HG03439 (cell line): Measurements from ENCODE around the gene RAB11B.
"Not testable (repeated sequence)": the region's sequence is repeated elsewhere in the genome, so short reads cannot be mapped to it uniquely, and the experiment has no call there.

Experiments
- ATAC-seq: cut with Tn5 transposase; IDR thresholded peaks from one replicate; pipeline ENCODE4 v1.9.1; 2021; ENCODE audit warnings: mild to moderate bottlenecking, moderate library complexity; ENCODE audit not compliant: unreplicated experiment

RAB11B gene

DNA sequence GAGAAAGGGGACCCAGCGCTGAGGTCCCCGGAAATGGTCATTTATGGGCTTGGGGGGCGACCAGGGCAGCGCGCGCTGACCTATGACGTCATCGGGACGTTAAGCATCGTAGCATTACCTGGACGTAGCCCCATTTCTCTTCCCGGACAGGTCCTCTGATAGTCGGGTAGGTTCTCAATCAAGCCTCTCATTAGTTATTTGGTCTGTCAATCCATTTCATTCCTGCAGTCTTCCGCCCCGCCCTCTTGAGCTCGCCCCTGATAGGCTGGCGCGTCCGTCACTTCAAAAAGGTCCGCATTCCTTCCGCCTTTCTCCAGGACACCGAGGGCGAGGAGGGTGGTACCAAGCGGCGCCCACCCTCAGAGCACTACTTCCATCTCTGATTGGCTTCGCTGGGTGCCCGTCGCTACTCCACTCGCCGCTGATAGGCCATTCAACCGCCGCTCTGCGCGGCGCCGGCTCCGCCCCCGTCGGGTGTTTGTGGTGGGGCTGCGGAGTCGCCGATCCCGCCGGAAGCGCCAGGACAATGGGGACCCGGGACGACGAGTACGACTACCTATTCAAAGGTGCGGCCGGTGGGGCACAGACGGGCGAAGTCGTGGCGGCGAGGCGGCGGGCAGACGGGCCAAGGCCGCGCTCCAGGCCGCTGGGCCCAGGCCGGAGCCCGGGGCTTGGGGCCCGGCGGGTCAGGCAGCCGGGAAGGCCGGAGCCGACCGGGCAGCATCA is at the start of gene RAB11B:
Gene RAB11B (plus strand): TSS at position 470 of the 726 bp plus-strand sequence. CDS start 57 bp downstream, at position 527.
- peak; percentile 91 for ATAC-seq

DNA sequence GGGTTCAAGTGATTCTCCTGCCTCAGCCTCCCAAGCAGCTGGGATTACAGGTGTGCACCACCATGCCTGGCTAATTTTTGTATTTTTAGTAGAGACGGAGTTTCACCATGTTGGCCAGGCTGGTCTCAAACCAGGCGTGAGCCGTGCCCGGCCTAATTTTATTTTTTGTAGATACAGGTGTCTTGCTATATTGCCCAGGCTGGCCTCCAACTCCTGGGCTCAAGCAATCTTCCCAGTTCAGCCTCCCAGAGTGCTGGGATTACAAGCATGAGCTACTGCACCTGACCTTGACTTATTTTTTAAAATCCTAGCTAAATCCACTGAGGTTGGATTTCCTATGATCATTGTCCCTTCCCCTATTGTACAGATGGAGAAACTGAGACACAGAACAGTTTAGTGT is 48.7 kb upstream of the RAB11B start:
- not testable (repeated sequence) for ATAC-seq

DNA sequence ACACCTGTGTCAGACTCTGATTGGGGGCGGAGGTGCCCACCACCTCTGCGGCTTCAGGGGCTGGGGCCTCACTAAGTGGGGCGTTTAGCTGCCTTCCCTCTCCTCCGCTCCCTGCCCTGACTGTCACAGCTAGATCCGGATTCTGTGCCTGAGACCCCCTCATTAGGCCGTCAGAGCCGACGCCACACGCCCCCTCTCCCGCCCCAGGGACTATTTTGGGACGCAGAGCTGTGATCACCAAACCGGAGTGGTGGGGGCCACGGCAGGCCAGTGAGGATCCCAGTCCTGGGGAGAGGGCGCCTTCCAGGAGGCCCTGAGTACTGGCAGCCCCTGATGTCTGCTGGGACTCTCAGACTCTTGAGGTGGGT is 47.9 kb upstream of the RAB11B start:
- no peak for ATAC-seq

GRCh38 chr19:8342684-8343482 is 47.3 kb upstream of the RAB11B start, which contains the start of gene KANK3:
Gene KANK3 (minus strand): TSS chr19:8343262. CDS start chr19:8337828, 5,434 bp downstream.
- ATAC-seq, result peak; percentile 90

- no peak for ATAC-seq
Measured at GRCh38 chr19:8343483-8343844, 46.7 kb upstream of the RAB11B start.

DNA sequence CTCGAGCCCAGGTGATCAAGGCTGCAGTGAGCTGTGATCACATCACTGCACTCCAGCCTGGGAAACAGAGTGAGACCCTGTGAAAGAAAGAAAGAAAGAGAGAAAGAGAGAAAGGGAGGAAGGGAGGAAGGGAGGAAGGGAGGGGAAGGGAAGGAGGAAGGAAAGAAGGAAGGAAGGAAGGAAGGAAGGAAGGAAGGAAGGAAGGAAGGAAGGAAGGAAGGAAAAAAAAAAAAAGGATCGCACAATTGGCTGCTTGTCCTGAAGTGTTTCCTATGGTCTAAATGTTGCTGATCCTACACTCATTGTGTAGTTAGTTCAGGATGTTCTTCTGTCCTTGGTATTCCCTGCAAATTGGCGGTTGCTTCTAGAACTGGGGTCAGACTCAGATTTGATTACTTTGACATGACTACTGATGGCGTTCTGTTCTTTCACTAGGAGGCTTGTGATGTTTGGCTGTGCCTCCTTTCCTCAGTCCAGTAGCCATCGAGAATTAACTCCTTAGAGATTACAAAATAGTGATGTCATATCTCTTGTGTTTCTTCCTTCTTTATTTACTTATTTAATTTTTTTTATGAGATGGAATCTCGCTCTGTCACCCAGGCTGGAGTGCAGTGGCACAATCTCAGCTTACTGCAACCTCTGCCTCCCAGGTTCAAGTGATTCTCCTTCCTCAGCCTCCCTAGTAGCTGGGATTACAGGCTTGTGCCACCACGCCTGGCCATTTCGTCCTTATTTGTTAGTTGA is 40.4 kb upstream of the RAB11B start:
- not testable (repeated sequence) for ATAC-seq

DNA sequence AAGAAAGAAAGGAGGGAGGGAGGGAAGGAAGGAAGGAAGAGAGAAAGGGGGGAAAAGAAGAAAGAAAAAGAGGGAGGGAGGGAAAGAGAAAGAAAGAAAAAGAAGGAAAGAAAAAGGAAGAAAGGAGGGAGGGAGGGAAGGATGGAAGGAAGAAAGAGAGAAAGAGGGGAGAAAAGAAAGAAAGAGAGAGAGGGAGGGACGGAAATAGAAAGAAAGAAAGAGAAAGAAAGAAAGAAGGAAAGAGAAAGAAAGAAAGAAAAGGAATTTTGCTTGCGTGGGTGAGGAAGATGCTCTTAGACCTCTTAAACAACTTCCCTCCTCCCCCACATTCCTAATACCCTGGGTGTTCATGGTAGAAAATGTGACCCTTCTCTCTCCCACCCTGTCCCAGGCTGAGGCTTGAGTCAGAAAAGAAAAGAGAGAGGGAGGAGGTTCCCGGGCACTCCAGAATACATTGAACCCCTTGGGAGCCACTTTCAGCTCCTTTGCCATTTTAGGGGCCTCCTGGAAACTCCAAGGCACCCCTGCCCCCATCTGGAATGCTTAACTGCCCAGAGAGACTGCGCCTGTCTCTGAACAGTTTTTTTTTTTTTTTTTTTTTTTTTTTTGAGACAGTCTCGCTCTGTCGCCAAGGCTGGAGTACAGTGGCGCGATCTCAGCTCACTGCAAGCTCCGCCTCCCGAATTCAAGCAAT is 37.9 kb upstream of the RAB11B start:
- ATAC-seq, result no peak

DNA sequence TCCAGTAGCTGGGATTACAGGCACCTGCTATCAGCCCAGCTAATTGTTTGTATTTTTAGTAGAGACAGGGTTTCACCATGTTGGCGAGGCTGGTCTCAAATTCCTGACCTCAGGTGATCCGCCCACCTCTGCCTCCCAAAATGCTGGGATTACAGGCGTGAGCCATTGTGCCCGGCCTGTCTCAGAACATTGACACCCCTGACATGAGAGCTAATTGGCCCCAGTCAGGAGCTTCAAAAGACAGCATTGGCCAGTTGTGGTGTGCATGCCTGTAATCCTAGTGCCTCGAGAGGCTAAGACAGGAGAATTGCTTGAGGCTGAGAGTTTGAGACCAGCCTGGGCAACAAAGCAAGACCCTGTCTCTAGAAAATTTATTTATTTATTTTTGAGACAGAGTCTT is 37.3 kb upstream of the RAB11B start:
- ATAC-seq, result not testable (repeated sequence)

GRCh38 chr19:8355631-8356402 is 34.3 kb upstream of the RAB11B start:
- ATAC-seq, result no peak

DNA sequence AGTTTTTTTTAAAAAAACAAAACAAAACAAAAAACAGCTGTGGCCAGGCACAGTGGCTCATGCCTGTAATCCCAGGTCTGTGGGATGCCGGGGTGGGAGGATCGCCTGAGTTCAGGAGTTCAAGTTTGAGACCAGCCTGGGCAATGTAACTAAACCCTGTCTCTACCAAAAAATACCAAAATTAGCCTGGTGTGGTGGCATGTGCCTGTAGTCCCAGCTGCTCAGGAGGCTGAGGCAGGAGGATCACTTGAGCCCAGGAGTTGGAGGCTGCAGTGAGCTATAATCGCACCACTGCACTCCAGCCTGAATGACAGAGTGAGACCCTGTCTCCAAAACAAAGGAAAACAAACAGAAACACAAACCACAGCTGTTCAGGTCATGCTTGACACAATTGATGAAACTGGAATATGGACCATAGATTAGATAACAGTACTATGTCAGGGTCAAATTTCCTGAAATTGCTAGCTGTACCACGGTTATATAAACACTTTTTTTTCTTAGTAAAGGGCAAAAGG is 33.1 kb upstream of the RAB11B start:
- ATAC-seq, result no peak

DNA sequence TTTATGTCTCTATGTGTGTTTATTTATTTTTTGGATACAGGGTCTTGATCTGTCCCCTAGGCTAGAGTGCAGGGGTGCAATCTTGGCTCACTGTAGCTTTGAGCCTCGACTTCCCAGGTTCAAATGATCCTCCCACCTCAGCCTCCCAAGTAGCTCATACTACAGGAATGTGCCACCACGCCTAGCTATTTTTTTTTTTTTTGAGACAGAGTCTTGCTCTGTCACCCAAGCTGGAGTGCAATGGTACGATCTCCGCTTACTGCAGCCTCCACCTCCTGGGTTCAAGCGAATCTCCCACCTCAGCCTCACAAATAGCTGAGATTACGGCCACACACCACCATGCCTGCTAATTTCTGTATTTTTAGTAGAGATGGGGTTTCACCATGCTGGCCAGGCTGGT is 31.2 kb upstream of the RAB11B start:
- ATAC-seq, result no peak

- ATAC-seq, result no peak
Measured at GRCh38 chr19:8360196-8360595, 30.0 kb upstream of the RAB11B start.

GRCh38 chr19:8361921-8362793 is 28.0 kb upstream of the RAB11B start:
- ATAC-seq, result no peak

- ATAC-seq, result no peak
Measured at GRCh38 chr19:8363803-8364771, 26.1 kb upstream of the RAB11B start, which contains the start of gene ANGPTL4. Gene ANGPTL4 (plus strand): TSS chr19:8364155. CDS start chr19:8364322, 167 bp downstream.

DNA sequence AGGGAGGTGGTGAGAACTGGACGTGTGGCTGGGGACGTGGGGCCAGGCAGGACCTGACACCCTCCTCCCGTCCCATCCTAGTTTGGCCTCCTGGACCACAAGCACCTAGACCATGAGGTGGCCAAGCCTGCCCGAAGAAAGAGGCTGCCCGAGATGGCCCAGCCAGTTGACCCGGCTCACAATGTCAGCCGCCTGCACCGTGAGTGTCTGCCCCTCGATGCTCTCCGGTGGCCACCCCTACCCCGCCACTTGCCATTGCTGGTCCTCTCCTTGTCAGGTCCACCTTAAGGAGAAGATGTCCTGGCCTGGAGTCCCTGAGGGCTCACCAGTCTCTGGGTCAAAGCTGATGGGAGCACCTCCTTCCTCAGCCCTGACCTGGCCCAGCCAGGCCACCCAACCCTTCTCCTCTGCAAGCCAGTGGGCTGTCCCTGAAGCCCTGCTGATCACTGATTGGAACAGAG is 24.0 kb upstream of the RAB11B start:
- ATAC-seq, result no peak

- no peak for ATAC-seq
Measured at GRCh38 chr19:8366961-8367326, 23.2 kb upstream of the RAB11B start.

DNA sequence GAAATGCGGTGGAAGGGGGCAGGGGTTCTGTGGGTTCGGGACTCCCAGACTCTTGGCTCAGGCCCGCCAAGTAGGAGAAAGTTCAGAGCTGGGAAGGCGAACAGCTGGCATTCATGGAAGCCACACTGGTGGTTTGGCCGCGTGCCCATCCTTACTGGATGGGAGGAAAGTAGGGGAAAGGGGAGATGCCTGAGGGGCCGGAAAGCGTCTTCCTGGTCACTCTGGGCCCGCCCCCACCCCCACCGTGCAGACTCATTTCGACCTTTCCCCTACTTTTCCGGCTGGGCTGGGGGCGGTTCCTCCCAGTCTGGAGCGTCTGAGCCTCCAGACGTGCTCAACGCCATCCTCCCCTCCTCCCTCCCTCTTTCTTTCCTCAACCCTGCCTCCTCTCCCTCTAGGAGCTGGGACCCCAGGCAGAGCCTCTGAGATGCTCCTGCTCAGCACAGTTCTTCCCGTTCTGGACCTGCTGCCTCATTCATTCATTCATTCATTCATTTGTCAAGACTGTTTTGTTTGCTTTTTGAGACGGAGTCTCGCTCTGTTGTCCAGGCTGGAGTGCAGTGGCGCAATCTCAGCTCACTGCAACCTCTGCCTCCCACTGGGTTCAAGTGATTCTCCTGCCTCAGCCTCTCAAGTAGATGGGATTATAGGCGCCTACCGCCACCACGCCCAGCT is 22.7 kb upstream of the RAB11B start:
- ATAC-seq, result no peak
